Muscle layer of colon (tissue), 2 donors: Measurements from ENCODE around the gene C10orf88.

Experiments used
- H3K27ac ChIP-seq: one replicate; pipeline ENCODE4 v1.7.0; 2013; ENCODE audit warnings: low read depth, mild to moderate bottlenecking, low read length, moderate library complexity
- H3K27me3 ChIP-seq, 2 donors: one replicate each; pipeline ENCODE4 v1.7.0; 2013; ENCODE audit warnings: low read length in 2 of 2, mild to moderate bottlenecking in 2 of 2; ENCODE audit not compliant: insufficient read depth in 2 of 2, control insufficient read depth in 1 of 2
- H3K36me3 ChIP-seq: one replicate; pipeline ENCODE4 v1.7.0; 2013; ENCODE audit warnings: mild to moderate bottlenecking, low read length; ENCODE audit not compliant: insufficient read depth
- H3K4me1 ChIP-seq: one replicate; pipeline ENCODE4 v1.7.0; 2013; ENCODE audit warnings: mild to moderate bottlenecking, low read length; ENCODE audit not compliant: insufficient read depth
- H3K4me3 ChIP-seq, 2 donors: one replicate each; pipeline ENCODE4 v1.7.0; 2013; ENCODE audit warnings: low read length in 2 of 2, low read depth in 1 of 2, mild to moderate bottlenecking in 1 of 2, moderate library complexity in 1 of 2
- H3K9ac ChIP-seq: one replicate; pipeline ENCODE4 v1.7.0; 2013; ENCODE audit warnings: low read length
- H3K9me3 ChIP-seq: one replicate; pipeline ENCODE4 v1.7.0; 2013; ENCODE audit warnings: mild to moderate bottlenecking, low read length
- donor health status: abdominal sarcoma.
- donor health status: Adenocarcinoma of cecum.

C10orf88 gene

DNA sequence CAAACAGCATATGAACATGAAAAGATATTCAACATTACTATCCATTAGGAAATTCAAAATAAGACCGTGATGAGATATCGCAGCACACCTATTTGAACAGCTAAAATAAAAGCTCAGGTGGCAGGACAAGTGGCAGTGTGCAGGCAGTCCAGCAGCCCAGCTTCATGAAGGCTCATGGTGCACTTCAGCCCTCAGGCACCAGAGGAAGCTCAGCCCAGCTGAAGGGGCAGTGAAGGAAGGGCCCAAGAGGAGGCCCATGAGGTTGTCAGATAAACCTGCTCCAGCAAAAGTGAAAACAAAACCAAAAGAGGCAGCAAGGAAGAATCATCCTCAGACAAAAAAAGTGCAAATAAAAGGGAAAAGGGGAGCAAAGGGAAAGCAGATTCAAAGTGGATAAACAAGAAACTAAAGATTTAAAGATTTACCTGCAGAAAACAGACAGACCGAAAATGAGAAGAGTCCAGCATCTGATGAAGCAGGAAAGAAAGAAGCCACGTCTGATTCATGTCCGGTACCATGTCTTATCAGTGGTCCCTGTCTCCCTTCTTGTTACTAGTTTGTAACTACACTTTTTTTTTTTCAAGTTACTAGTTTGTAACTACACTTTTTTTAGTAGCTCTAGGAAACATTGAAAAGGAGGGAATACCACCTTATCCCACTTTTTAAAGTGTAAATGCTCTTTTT is 59.6 kb downstream of the C10orf88 start:
- H3K36me3 ChIP-seq: no peaks in the 10 kb centered on the region
- H3K27me3 ChIP-seq: no peaks in the 10 kb centered on the region
- H3K9me3 ChIP-seq: no peaks in the 10 kb centered on the region
- no peak overlapping the region for H3K4me3 ChIP-seq
- H3K27ac ChIP-seq: no peak overlapping the region
- no peak overlapping the region for H3K9ac ChIP-seq
- no peaks in the 10 kb centered on the region for H3K4me1 ChIP-seq

DNA sequence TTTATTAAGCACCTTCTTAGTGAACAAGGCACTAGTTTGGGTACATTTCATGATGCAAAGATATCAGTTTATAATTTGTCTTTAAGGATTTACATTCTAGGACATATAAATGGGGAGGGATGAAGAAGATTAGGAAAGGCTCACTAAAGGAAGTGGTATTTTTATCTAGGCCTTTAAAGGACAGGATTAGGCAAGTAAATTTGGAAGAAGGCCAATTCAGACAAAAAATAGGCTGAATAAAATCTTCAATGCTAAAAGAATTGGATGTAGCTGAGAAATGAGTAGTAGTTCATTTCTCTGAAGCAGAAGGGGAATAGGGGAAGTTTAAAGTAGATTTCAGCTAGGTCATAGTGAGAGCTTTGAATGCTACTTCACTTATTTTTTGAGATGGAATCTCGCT is 69.9 kb downstream of the C10orf88 start:
- Histone ChIP-seq H3K4me3 (no peak overlapping the region), H3K9me3 (no peaks in the 10 kb centered on the region), H3K4me1 (peaks cover 5% of the 10 kb centered on the region), H3K36me3 (no peaks in the 10 kb centered on the region), H3K27me3 (no peaks in the 10 kb centered on the region), H3K9ac (no peak overlapping the region), H3K27ac (no peak overlapping the region)

GRCh38 chr10:122882766-122883165 is 71.3 kb downstream of the C10orf88 start:
- no peak overlapping the region for H3K4me3 ChIP-seq
- peaks cover 10% of the 10 kb centered on the region for H3K4me1 ChIP-seq
- no peak overlapping the region for H3K9ac ChIP-seq
- H3K9me3 ChIP-seq: no peaks in the 10 kb centered on the region
- H3K27ac ChIP-seq: no peak overlapping the region
- no peaks in the 10 kb centered on the region for H3K27me3 ChIP-seq
- H3K36me3 ChIP-seq: no peaks in the 10 kb centered on the region
